GM19238 (cell line): Measurements from ENCODE around the gene IFIT3.

Experiments
- DNase-seq: peaks from one replicate; pipeline ENCODE4 v3.0.0; 2011; ENCODE audit warnings: low spot score; ENCODE audit not compliant: insufficient read length

IFIT3 gene

GRCh38 chr10:89355394-89355931 lies 27.7 kb downstream of the IFIT3 start:
- DNase-seq = no peak

GRCh38 chr10:89357096-89357495 lies 29.3 kb downstream of the IFIT3 start:
- DNase-seq = no peak

GRCh38 chr10:89357975-89358374 lies 30.2 kb downstream of the IFIT3 start:
- DNase-seq = no peak

- no peak for DNase-seq
These were observed 32.4 kb downstream of the IFIT3 start for GRCh38 chr10:89360157-89360556.

GRCh38 chr10:89362929-89363328 lies 35.1 kb downstream of the IFIT3 start:
- DNase-seq = no peak

GRCh38 chr10:89363729-89364442 lies 36.1 kb downstream of the IFIT3 start:
- no peak for DNase-seq

GRCh38 chr10:89364531-89364930 lies 36.7 kb downstream of the IFIT3 start:
- no peak for DNase-seq

- peak; percentile 39 for DNase-seq
These were observed 39.7 kb downstream of the IFIT3 start for GRCh38 chr10:89367529-89367928.

- no peak for DNase-seq
These were observed 40.3 kb downstream of the IFIT3 start for GRCh38 chr10:89368129-89368528.

- DNase-seq = no peak
These were observed 41.6 kb downstream of the IFIT3 start for GRCh38 chr10:89369156-89370105.

GRCh38 chr10:89371079-89371478 lies 43.3 kb downstream of the IFIT3 start:
- no peak for DNase-seq

- no peak for DNase-seq
These were observed 44.2 kb downstream of the IFIT3 start for GRCh38 chr10:89371987-89372386.

GRCh38 chr10:89373916-89374711 lies 46.3 kb downstream of the IFIT3 start:
- no peak for DNase-seq

GRCh38 chr10:89374713-89375141 lies 46.9 kb downstream of the IFIT3 start:
- no peak for DNase-seq

- no peak for DNase-seq
These were observed 50.2 kb downstream of the IFIT3 start, which contains the start of gene IFIT1B for GRCh38 chr10:89377705-89378637. IFIT1B (plus strand) TSS chr10:89378056; CDS start chr10:89378136, 80 bp downstream.

GRCh38 chr10:89379103-89379502 lies 51.3 kb downstream of the IFIT3 start:
- DNase-seq = no peak

- DNase-seq = no peak
These were observed 55.0 kb downstream of the IFIT3 start for GRCh38 chr10:89382757-89383156.

- no peak for DNase-seq
These were observed 56.9 kb downstream of the IFIT3 start for GRCh38 chr10:89384474-89385340.

GRCh38 chr10:89388806-89389205 lies 61.0 kb downstream of the IFIT3 start:
- DNase-seq = no peak
